Activated CD8-positive, alpha-beta T cell treated with anti-CD3 and anti-CD28 coated beads, Interleukin-2, amount 10 ng/mL, durations not matched to agents 7 days and 5 days (primary cell): ENCODE results near the gene NR5A2. TPM values are rescaled to one million over a fixed set of nuclear protein-coding genes. Genes with fewer than 3 reads are reported as not detected.

Experiments used
- ATAC-seq: fragments of 150-1000 bp; cut with Tn5 transposase; one replicate; pipeline ENCODE4 v1.10.0; 2021; ENCODE audit warnings: moderate library complexity
- CTCF ChIA-PET: fragments of 350-600 bp; sonication (Branson Sonifier 250); formaldehyde crosslinking; loops from one replicate; lab custom pipeline; 2021; ENCODE audit warnings: antibody characterized with exemption; lab: Charles Lee
- POLR2A ChIA-PET: fragments of 350-600 bp; sonication (Branson Sonifier 250); formaldehyde crosslinking; loops from one replicate; lab custom pipeline; 2021; ENCODE audit warnings: antibody characterized with exemption; lab: Charles Lee
- DNase-seq: peaks from one replicate; pipeline ENCODE4 v3.0.0-alpha.2; 2020
- H3K27ac Mint-ChIP-seq: one replicate; pipeline ENCODE4 v1.8.0; 2021; ENCODE audit warnings: mild to moderate bottlenecking, mixed read lengths
- H3K27me3 Mint-ChIP-seq: one replicate; pipeline ENCODE4 v1.8.0; 2021; ENCODE audit warnings: low read depth, mixed read lengths
- H3K36me3 Mint-ChIP-seq: one replicate; pipeline ENCODE4 v1.8.0; 2021; ENCODE audit warnings: low read depth, mixed read lengths
- H3K4me1 Mint-ChIP-seq: one replicate; pipeline ENCODE4 v1.8.0; 2021; ENCODE audit warnings: low read depth, mixed read lengths
- H3K4me3 Mint-ChIP-seq: one replicate; pipeline ENCODE4 v1.8.0; 2021; ENCODE audit warnings: mild to moderate bottlenecking, mixed read lengths
- H3K9me3 Mint-ChIP-seq: one replicate; pipeline ENCODE4 v1.8.0; 2022; ENCODE audit warnings: mixed read lengths; ENCODE audit not compliant: insufficient read depth
- total RNA-seq, 2 experiments: library from RNA; stranded (reverse); gene quantifications; one replicate each; pipeline ENCODE4 v1.2.3, GENCODE V29; 2021

NR5A2 gene
- total RNA-seq, 2 experiments from 2014 or later: not detected

DNA sequence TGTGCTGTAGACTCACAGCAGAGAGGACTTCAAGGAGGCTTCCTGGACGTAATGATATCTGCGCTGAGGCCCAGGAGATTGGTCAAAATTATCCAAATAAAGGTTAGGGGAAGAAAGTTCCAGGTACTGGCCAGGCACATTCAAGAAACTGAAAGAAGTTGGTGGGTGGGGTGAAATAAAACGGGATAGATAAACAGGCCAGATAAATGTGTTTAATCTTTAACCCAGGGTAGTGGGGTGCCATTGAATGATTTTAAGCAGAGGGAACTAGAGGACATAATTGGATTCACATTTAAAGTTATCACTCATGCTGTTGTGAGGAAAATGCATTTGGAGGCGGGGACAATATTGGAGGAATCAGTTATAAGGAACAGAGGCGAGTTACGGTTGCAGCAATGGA is 134.7 kb downstream of the NR5A2 start:
- POLR2A ChIA-PET: no interaction called here
- H3K4me1 Mint-ChIP-seq: no peaks in the 10 kb centered on the region
- no peaks in the 10 kb centered on the region for H3K9me3 Mint-ChIP-seq
- no peak for ATAC-seq
- CTCF ChIA-PET: interaction anchor here (1.0 to 1.3 kb wide), 2 partner anchors 23 to 140 kb away, joined by 3 read pairs; no protein-coding TSS in a partner anchor
- DNase-seq: no peak
- H3K36me3 Mint-ChIP-seq: no peaks in the 10 kb centered on the region
- H3K27me3 Mint-ChIP-seq: peaks cover 2% of the 10 kb centered on the region
- no peak overlapping the region for H3K27ac Mint-ChIP-seq
- H3K4me3 Mint-ChIP-seq: no peak overlapping the region

DNA sequence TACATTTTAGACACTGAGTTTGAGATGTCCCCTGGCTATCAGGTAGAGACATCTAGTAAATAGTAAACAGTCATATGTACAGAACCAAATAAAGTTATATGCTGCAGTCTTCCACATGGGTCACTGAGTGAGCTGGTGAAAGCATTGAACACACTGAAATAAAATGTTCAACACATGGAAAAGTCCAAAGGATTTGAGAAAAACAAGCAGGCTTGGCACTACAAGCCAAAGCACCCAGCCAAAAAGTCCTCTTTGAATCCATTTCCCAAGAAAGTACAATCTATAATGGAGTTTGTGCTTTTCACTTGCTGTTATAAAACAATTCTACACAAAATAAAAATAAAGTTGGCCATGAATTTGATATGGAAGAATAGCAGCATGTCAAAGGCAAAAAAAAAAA is 135.4 kb downstream of the NR5A2 start:
- no peaks in the 10 kb centered on the region for H3K36me3 Mint-ChIP-seq
- no peak overlapping the region for H3K4me3 Mint-ChIP-seq
- no peaks in the 10 kb centered on the region for H3K4me1 Mint-ChIP-seq
- H3K27me3 Mint-ChIP-seq: peaks cover 5% of the 10 kb centered on the region
- ChIA-PET POLR2A (interaction anchor here (1.1 kb wide), 1 partner anchor 9 kb away, joined by 5 read pairs; no protein-coding TSS in a partner anchor), CTCF (interaction anchor here (1.0 to 1.3 kb wide), 2 partner anchors 24 to 139 kb away, joined by 3 read pairs; no protein-coding TSS in a partner anchor)
- DNase-seq (no peak), ATAC-seq (no peak)
- no peak overlapping the region for H3K27ac Mint-ChIP-seq
- no peaks in the 10 kb centered on the region for H3K9me3 Mint-ChIP-seq

GRCh38 chr1:200163911-200164310 is 136.4 kb downstream of the NR5A2 start:
- Mint-ChIP-seq H3K27ac (no peak overlapping the region), H3K9me3 (no peaks in the 10 kb centered on the region), H3K4me1 (no peaks in the 10 kb centered on the region), H3K4me3 (no peak overlapping the region), H3K36me3 (no peaks in the 10 kb centered on the region), H3K27me3 (peaks cover 5% of the 10 kb centered on the region)
- no peak for ATAC-seq
- no peak for DNase-seq
- POLR2A ChIA-PET: interaction anchor here (1.1 kb wide), 1 partner anchor 10 kb away, joined by 5 read pairs; no protein-coding TSS in a partner anchor
- CTCF ChIA-PET: no interaction called here

GRCh38 chr1:200165493-200166220 is 138.1 kb downstream of the NR5A2 start:
- Mint-ChIP-seq H3K9me3 (no peaks in the 10 kb centered on the region), H3K36me3 (no peaks in the 10 kb centered on the region), H3K27me3 (peaks cover 9% of the 10 kb centered on the region), H3K4me3 (no peak overlapping the region), H3K27ac (no peak overlapping the region), H3K4me1 (no peaks in the 10 kb centered on the region)
- ChIA-PET CTCF (no interaction called here), POLR2A (no interaction called here)
- no peak for DNase-seq
- no peak for ATAC-seq

GRCh38 chr1:200166411-200166810 is 138.9 kb downstream of the NR5A2 start:
- H3K36me3 Mint-ChIP-seq: no peaks in the 10 kb centered on the region
- ChIA-PET POLR2A (no interaction called here), CTCF (no interaction called here)
- DNase-seq (no peak), ATAC-seq (no peak)
- H3K4me1 Mint-ChIP-seq: no peaks in the 10 kb centered on the region
- no peaks in the 10 kb centered on the region for H3K9me3 Mint-ChIP-seq
- peaks cover 13% of the 10 kb centered on the region for H3K27me3 Mint-ChIP-seq
- H3K27ac Mint-ChIP-seq: no peak overlapping the region
- H3K4me3 Mint-ChIP-seq: no peak overlapping the region

- no peak for ATAC-seq
- ChIA-PET CTCF (interaction anchor here (1.0 kb wide), 1 partner anchor 9 kb away, joined by 3 read pairs; no protein-coding TSS in a partner anchor), POLR2A (no interaction called here)
- H3K27ac Mint-ChIP-seq: no peak overlapping the region
- H3K27me3 Mint-ChIP-seq: peaks cover 23% of the 10 kb centered on the region
- H3K4me1 Mint-ChIP-seq: no peaks in the 10 kb centered on the region
- H3K9me3 Mint-ChIP-seq: no peaks in the 10 kb centered on the region
- H3K36me3 Mint-ChIP-seq: no peaks in the 10 kb centered on the region
- H3K4me3 Mint-ChIP-seq: no peak overlapping the region
- DNase-seq: no peak
These were observed 141.4 kb downstream of the NR5A2 start for GRCh38 chr1:200168926-200169325.

DNA sequence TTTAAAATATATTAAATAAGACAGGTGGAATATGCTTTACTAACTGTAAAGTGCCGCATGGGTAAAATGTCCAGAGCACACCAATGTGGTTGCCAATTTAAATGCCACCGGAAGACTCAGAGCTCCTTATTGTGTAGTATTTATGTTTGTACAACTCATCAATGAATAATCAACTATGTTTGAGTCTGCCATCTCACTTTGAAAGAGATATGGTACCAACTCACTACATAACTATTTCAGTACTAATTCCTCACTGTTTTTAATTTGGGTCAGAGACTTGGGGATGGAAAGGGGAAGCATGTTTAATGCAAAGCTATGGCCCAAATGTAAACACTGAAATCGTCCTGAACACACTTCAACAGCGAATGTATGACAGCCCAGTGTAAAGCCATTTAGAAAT is 144.8 kb downstream of the NR5A2 start:
- Mint-ChIP-seq H3K27ac (no peak overlapping the region), H3K36me3 (no peaks in the 10 kb centered on the region), H3K4me3 (no peak overlapping the region), H3K4me1 (no peaks in the 10 kb centered on the region), H3K27me3 (peaks cover 23% of the 10 kb centered on the region), H3K9me3 (no peaks in the 10 kb centered on the region)
- ATAC-seq: no peak
- POLR2A ChIA-PET: no interaction called here
- CTCF ChIA-PET: no interaction called here
- DNase-seq: no peak

- H3K27me3 Mint-ChIP-seq: peaks cover 20% of the 10 kb centered on the region
- ChIA-PET POLR2A (no interaction called here), CTCF (no interaction called here)
- DNase-seq: no peak
- ATAC-seq: no peak
- no peaks in the 10 kb centered on the region for H3K9me3 Mint-ChIP-seq
- no peaks in the 10 kb centered on the region for H3K36me3 Mint-ChIP-seq
- no peak overlapping the region for H3K27ac Mint-ChIP-seq
- H3K4me1 Mint-ChIP-seq: no peaks in the 10 kb centered on the region
- no peak overlapping the region for H3K4me3 Mint-ChIP-seq
These were observed 145.6 kb downstream of the NR5A2 start for GRCh38 chr1:200173097-200173618.

DNA sequence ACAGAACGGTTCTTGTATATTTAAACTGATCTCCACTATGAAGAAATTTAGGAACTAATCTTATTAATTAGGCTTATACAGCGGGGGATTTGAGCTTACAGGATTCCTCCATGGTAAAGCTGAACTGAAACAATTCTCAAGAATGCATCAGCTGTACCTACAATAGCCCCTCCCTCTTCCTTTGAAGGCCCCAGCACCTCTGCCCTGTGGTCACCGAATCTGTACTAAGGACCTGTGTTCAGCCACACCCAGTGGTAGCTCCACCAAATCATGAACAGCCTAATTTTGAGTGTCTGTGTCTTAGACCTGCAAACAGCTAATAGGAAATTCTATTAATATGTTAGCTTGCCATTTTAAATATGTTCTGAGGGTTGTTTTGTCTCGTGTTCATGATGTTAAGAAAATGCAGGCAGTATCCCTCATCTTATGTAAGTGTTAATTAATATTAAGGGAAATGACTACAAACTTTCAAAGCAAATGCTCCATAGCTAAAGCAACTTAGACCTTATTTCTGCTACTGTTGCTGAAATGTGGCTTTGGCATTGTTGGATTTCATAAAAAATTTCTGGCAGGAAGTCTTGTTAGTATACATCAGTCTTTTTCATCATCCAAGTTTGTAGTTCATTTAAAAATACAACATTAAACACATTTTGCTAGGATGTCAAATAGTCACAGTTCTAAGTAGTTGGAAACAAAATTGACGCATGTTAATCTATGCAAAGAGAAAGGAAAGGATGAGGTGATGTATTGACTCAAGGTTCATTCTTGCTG is 147.2 kb downstream of the NR5A2 start:
- ChIA-PET CTCF (interaction anchor here (1.0 kb wide), 1 partner anchor 35 kb away, joined by 3 read pairs; no protein-coding TSS in a partner anchor), POLR2A (no interaction called here)
- no peak for ATAC-seq

DNA sequence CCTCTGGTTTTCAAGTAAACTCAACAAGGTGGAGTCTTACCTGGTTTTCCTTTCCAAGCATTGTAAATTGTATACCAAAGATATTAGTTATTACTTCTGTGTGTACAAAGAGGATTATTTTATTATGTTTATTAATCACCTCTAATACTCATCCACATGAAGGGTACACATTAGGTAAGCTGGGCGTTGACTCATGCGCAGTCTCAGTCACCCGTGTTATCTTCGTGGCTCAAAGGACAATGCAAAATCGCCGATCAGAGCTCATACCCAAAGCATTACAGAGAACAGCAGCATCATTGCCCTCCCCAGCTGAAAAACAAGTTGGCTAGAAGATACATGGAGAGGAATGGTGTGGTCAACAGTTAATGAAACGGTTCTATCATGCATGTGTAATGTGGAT is 148.7 kb downstream of the NR5A2 start:
- H3K4me1 Mint-ChIP-seq: no peaks in the 10 kb centered on the region
- DNase-seq (no peak), ATAC-seq (no peak)
- CTCF ChIA-PET: no interaction called here
- no peak overlapping the region for H3K27ac Mint-ChIP-seq
- POLR2A ChIA-PET: no interaction called here
- no peaks in the 10 kb centered on the region for H3K9me3 Mint-ChIP-seq
- no peak overlapping the region for H3K4me3 Mint-ChIP-seq
- peaks cover 14% of the 10 kb centered on the region for H3K27me3 Mint-ChIP-seq
- no peaks in the 10 kb centered on the region for H3K36me3 Mint-ChIP-seq

More for the DNA sequence above, 147.2 kb downstream of the NR5A2 start:
- no peak for DNase-seq
- no peak overlapping the region for H3K27ac Mint-ChIP-seq
- H3K9me3 Mint-ChIP-seq: no peaks in the 10 kb centered on the region
- H3K27me3 Mint-ChIP-seq: peaks cover 20% of the 10 kb centered on the region
- no peaks in the 10 kb centered on the region for H3K36me3 Mint-ChIP-seq
- H3K4me1 Mint-ChIP-seq: no peaks in the 10 kb centered on the region
- no peak overlapping the region for H3K4me3 Mint-ChIP-seq

GRCh38 chr1:200176798-200177197 is 149.3 kb downstream of the NR5A2 start:
- Mint-ChIP-seq H3K36me3 (no peaks in the 10 kb centered on the region), H3K4me3 (no peak overlapping the region), H3K27ac (no peak overlapping the region), H3K9me3 (no peaks in the 10 kb centered on the region), H3K27me3 (peaks cover 12% of the 10 kb centered on the region), H3K4me1 (no peaks in the 10 kb centered on the region)
- CTCF ChIA-PET: no interaction called here
- ATAC-seq: no peak
- no peak for DNase-seq
- POLR2A ChIA-PET: no interaction called here

- no peaks in the 10 kb centered on the region for H3K4me1 Mint-ChIP-seq
- CTCF ChIA-PET: no interaction called here
- ATAC-seq: no peak
These were observed 150.8 kb downstream of the NR5A2 start for GRCh38 chr1:200178340-200178739.

More at GRCh38 chr1:200178340-200178739, 150.8 kb downstream of the NR5A2 start:
- POLR2A ChIA-PET: no interaction called here
- Mint-ChIP-seq H3K36me3 (no peaks in the 10 kb centered on the region), H3K27ac (no peak overlapping the region), H3K27me3 (peaks cover 6% of the 10 kb centered on the region), H3K9me3 (no peaks in the 10 kb centered on the region), H3K4me3 (no peak overlapping the region)
- DNase-seq: no peak
